Myocyte (in vitro differentiated cells): ENCODE measurements around the gene GPR151. TPM values are rescaled to one million over a fixed set of nuclear protein-coding genes. Genes with fewer than 3 reads are reported as not detected.

Experiments
- total RNA-seq: library from RNA; depleted of rRNA; stranded (reverse); fragments of >200 nt; gene quantifications from 2 replicates; pipeline ENCODE4 v1.2.3, GENCODE V29; 2014

GPR151 gene
- total RNA-seq, 1 donor from 2014 or later, result not detected

Other genes starting within 250 kb of the GPR151 start
- 0.10 and 0.35 TPM in 2 replicates for gene POU4F3, start 177.4 kb downstream of the GPR151 start, total RNA-seq
- 51.9 and 67.5 TPM in 2 replicates for gene TCERG1, start 68.9 kb downstream of the GPR151 start, total RNA-seq